ENCODE measurements around the gene CCDC40. TPM values are rescaled to one million over a fixed set of nuclear protein-coding genes. Genes with fewer than 3 reads are reported as not detected.
A peak's percentile ranks its signal among the peaks of the same experiment; 100 is the strongest.

CCDC40 gene
- total RNA-seq, 1 experiment from 2014 or later, result 7.0 TPM

- DNase-seq (ENCODE audit: low spot score), result no peak
These were observed 39.3 kb upstream of the CCDC40 start for GRCh38 chr17:79997011-79997660.

GRCh38 chr17:80000136-80000535 lies 36.3 kb upstream of the CCDC40 start:
- no peak for DNase-seq (ENCODE audit: low spot score)

- DNase-seq (ENCODE audit: low spot score), result no peak
These were observed 35.3 kb upstream of the CCDC40 start for GRCh38 chr17:80000981-80001775.

GRCh38 chr17:80002070-80002641 lies 34.3 kb upstream of the CCDC40 start:
- no peak for DNase-seq (ENCODE audit: low spot score)

GRCh38 chr17:80002690-80003490 lies 33.6 kb upstream of the CCDC40 start:
- no peak for DNase-seq (ENCODE audit: low spot score)

- no peak for DNase-seq (ENCODE audit: low spot score)
These were observed 32.5 kb upstream of the CCDC40 start for GRCh38 chr17:80003969-80004368.

- DNase-seq (ENCODE audit: low spot score), result peak; percentile 54
These were observed 30.8 kb upstream of the CCDC40 start for GRCh38 chr17:80005360-80006338.

- DNase-seq (ENCODE audit: low spot score), result no peak
These were observed 30.1 kb upstream of the CCDC40 start for GRCh38 chr17:80006339-80006720.

GRCh38 chr17:80006811-80007752 lies 29.4 kb upstream of the CCDC40 start:
- DNase-seq (ENCODE audit: low spot score), result no peak

- DNase-seq (ENCODE audit: low spot score), result no peak
These were observed 28.5 kb upstream of the CCDC40 start for GRCh38 chr17:80007939-80008338.

- peak; percentile 88 for DNase-seq (ENCODE audit: low spot score)
These were observed 28.0 kb upstream of the CCDC40 start for GRCh38 chr17:80008383-80008840.

- DNase-seq (ENCODE audit: low spot score), result no peak
These were observed 27.6 kb upstream of the CCDC40 start for GRCh38 chr17:80008848-80009247.

- DNase-seq (ENCODE audit: low spot score), result no peak
These were observed 26.8 kb upstream of the CCDC40 start for GRCh38 chr17:80009391-80010282.

GRCh38 chr17:80010283-80010858 lies 26.1 kb upstream of the CCDC40 start:
- no peak for DNase-seq (ENCODE audit: low spot score)

GRCh38 chr17:80011989-80012555 lies 24.4 kb upstream of the CCDC40 start:
- no peak for DNase-seq (ENCODE audit: low spot score)

GRCh38 chr17:80012765-80013741 lies 23.4 kb upstream of the CCDC40 start:
- DNase-seq (ENCODE audit: low spot score), result no peak

Data from HT-29 (cell line).